Measurements from ENCODE around the gene FBXO48.

Gene FBXO48

GRCh38 chr2:68438455-68439303 is 28.4 kb downstream of the FBXO48 start:
- no peak for DNase-seq (ENCODE audit: low read depth, low spot score)

- no peak for DNase-seq (ENCODE audit: low read depth, low spot score)
Measured at GRCh38 chr2:68436270-68436669, 30.8 kb downstream of the FBXO48 start.

GRCh38 chr2:68435615-68436014 is 31.5 kb downstream of the FBXO48 start:
- DNase-seq (ENCODE audit: low read depth, low spot score), result no peak

GRCh38 chr2:68434981-68435380 is 32.1 kb downstream of the FBXO48 start:
- no peak for DNase-seq (ENCODE audit: low read depth, low spot score)

- no peak for DNase-seq (ENCODE audit: low read depth, low spot score)
Measured at GRCh38 chr2:68432696-68433658, 34.1 kb downstream of the FBXO48 start.

GRCh38 chr2:68431316-68431972 is 35.6 kb downstream of the FBXO48 start:
- DNase-seq (ENCODE audit: low read depth, low spot score), result no peak

- no peak for DNase-seq (ENCODE audit: low read depth, low spot score)
Measured at GRCh38 chr2:68429311-68429826, 37.7 kb downstream of the FBXO48 start.

GRCh38 chr2:68428746-68429145 is 38.3 kb downstream of the FBXO48 start:
- DNase-seq (ENCODE audit: low read depth, low spot score), result no peak

GRCh38 chr2:68428126-68428525 is 39.0 kb downstream of the FBXO48 start:
- no peak for DNase-seq (ENCODE audit: low read depth, low spot score)

- no peak for DNase-seq (ENCODE audit: low read depth, low spot score)
Measured at GRCh38 chr2:68426848-68427579, 40.1 kb downstream of the FBXO48 start.

GRCh38 chr2:68426446-68426845 is 40.6 kb downstream of the FBXO48 start:
- no peak for DNase-seq (ENCODE audit: low read depth, low spot score)

GRCh38 chr2:68425503-68425902 is 41.6 kb downstream of the FBXO48 start:
- no peak for DNase-seq (ENCODE audit: low read depth, low spot score)

- DNase-seq (ENCODE audit: low read depth, low spot score), result no peak
Measured at GRCh38 chr2:68423966-68424650, 43.0 kb downstream of the FBXO48 start.

GRCh38 chr2:68420254-68420910 is 46.7 kb downstream of the FBXO48 start:
- no peak for DNase-seq (ENCODE audit: low read depth, low spot score)

GRCh38 chr2:68418855-68419254 is 48.2 kb downstream of the FBXO48 start:
- no peak for DNase-seq (ENCODE audit: low read depth, low spot score)

GRCh38 chr2:68418419-68418818 is 48.7 kb downstream of the FBXO48 start:
- no peak for DNase-seq (ENCODE audit: low read depth, low spot score)

- no peak for DNase-seq (ENCODE audit: low read depth, low spot score)
Measured at GRCh38 chr2:68417926-68418325, 49.2 kb downstream of the FBXO48 start.

GRCh38 chr2:68416081-68416675 is 50.9 kb downstream of the FBXO48 start:
- DNase-seq (ENCODE audit: low read depth, low spot score), result no peak

GRCh38 chr2:68415521-68415920 is 51.6 kb downstream of the FBXO48 start:
- no peak for DNase-seq (ENCODE audit: low read depth, low spot score)

Measured in activated naive CD8-positive, alpha-beta T cell treated with anti-CD3 and anti-CD28 coated beads, Interleukin-2, amount 50 U/mL, for 16 hours (primary cell).